GM19397 (cell line): ENCODE data around the gene SCNN1B.
"Not testable (repeated sequence)": the region's sequence is repeated elsewhere in the genome, so short reads cannot be mapped to it uniquely, and the experiment has no call there.

ENCODE experiments used
- ATAC-seq: cut with Tn5 transposase; IDR thresholded peaks from one replicate; pipeline ENCODE4 v1.9.1; 2021; ENCODE audit warnings: mild to moderate bottlenecking, moderate library complexity; ENCODE audit not compliant: unreplicated experiment

SCNN1B gene

DNA sequence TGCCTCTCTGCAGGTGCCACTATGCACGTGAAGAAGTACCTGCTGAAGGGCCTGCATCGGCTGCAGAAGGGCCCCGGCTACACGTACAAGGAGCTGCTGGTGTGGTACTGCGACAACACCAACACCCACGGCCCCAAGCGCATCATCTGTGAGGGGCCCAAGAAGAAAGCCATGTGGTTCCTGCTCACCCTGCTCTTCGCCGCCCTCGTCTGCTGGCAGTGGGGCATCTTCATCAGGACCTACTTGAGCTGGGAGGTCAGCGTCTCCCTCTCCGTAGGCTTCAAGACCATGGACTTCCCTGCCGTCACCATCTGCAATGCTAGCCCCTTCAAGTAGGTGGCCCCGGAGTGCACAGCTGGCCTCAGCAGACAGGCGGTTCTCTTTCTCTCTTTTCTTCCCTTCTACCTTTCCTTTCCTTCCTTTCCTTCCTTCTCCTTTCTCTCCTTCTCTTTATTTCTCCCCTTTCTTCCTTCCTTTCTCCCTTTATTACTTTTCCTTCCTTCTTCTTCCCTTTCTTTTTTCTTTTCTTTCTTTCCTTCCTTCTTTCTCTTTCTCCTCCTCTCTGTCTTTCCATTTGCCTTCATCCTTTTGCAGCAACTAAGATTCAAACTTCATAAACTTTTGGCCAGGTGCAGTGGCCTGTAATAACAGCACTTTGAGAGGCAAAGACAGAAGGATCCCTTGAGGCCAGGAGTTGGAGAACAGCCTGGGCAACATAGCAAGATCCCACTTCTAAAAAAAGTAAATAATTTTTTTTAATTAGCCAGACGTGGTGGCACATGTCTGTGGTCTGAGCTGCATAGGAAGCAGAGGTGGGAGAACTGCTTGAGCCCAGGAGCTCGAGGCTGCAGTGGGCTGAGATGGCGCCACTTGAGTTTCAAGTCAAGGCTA lies 46.7 kb downstream of the SCNN1B start:
- no peak for ATAC-seq

DNA sequence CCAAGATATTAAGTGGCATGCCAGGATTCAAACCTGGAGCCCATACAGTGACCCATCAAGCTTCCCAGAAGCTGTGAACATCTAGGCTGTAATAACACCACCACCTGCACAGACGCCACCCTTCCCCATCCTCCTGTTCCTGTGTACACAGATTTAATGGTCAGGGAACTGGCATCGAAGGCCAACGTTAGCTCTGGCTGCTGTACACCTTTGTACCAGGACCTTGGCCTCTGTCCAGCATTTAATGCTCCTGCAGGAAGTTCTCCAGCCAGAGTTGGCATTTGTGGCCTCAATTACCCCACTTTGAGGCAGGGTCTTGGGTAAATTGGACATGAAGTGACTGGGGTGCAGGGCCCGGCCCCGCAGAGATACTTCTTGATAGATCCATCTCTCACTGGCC lies 49.3 kb downstream of the SCNN1B start:
- no peak for ATAC-seq

DNA sequence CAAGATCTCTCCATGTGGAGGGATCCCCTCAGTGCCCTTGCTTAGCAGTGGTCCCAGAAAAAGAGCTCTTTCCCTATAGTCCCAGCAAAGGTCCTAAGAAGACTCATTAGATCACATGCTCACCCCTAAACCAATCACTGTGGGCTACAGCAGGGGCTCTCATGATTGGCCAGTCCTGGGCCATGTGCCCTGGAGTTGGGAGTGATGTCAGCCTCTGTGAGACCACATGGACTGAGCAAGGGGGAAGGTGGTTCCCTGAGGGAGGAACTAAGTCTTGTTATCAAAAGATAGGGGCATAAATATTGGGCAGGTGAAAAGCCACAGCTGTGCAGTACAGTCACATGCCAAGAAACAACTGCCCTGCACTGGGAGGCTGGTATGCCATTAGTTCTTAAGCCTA lies 51.3 kb downstream of the SCNN1B start:
- ATAC-seq: no peak

DNA sequence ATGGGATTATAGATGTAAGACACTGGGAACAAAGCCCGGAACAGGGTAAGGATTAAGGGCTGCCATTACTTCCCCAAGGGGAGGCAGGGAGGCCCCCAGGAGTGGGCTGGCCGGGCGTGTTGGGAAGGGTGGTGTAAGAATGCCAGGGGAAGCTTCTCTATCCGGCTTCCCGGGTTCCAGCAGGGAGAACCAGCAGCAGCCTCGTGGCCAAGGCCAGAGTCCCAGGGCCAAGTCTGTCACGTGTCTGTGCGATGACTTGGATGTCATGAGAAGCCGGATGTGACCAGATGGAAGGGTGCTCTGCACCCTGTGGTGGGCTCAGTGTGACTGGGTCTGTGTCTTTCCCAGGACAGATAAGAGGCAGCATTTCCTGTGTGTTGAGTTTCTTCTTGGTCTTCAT lies 52.1 kb downstream of the SCNN1B start:
- ATAC-seq: no peak

DNA sequence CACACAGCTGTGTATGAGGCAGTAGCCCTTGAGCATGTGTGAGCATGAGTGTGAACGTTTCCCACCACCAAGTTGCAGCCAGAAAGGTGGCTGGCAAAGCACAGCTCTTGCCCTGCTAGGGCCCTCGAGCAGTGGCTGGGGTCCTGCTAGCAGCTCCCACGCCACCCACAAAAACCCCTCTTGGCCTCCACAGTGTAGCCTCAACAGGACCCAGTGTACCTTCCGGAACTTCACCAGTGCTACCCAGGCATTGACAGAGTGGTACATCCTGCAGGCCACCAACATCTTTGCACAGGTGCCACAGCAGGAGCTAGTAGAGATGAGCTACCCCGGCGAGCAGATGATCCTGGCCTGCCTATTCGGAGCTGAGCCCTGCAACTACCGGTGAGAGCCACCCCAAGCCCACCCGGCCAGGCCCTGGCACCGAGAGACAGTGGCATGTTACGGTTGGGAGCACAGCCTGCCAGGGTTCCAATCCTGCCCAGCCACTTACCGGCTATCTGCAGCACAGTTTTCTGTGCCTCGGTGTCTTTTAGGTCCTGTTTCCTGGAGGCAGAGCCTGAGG lies 53.1 kb downstream of the SCNN1B start:
- ATAC-seq: no peak

DNA sequence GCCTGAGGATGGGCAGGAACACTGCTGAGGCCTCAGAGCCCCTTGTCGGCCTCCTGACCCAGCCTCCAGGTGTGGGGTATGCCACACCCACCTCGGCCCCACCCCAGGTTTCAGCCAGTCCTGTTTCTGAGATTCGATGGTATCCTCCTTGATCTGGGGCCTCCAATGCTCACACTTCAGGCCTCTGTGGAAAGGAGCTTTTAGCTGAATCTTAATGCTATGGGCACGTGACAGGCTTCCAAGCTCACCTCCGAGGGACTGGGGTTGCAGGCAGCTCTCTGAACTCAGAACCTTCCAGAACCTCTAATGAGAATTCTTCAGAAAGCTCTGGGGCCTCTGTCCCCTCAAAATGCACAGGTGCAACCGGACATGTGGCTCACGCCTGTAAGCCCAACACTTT lies 54.8 kb downstream of the SCNN1B start:
- ATAC-seq: no peak

DNA sequence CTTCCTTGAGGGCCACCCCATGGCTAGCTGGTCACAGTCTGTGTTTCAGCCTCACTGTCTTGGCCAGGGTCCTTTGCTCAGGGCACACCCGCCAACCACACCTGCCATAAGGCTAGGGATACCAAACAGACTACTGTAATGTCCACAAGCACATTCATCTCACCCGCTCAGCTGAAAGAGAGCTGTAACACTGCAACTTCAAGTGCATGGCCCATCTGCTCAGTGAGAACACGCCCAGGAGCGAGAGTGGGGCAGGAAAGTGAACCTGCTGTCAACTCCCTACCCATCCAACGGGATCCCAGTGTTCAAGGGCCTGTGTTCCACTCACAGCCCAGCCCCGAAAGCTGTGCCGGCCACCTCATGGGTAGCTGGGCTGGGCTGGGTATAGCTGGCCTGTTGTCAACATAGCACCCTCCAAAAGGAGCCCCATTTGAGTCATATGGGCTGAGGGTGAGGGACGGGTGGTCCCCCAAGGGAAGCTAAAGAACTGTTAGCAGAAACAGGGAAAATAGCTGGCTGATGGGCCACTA lies 55.7 kb downstream of the SCNN1B start:
- no peak for ATAC-seq

DNA sequence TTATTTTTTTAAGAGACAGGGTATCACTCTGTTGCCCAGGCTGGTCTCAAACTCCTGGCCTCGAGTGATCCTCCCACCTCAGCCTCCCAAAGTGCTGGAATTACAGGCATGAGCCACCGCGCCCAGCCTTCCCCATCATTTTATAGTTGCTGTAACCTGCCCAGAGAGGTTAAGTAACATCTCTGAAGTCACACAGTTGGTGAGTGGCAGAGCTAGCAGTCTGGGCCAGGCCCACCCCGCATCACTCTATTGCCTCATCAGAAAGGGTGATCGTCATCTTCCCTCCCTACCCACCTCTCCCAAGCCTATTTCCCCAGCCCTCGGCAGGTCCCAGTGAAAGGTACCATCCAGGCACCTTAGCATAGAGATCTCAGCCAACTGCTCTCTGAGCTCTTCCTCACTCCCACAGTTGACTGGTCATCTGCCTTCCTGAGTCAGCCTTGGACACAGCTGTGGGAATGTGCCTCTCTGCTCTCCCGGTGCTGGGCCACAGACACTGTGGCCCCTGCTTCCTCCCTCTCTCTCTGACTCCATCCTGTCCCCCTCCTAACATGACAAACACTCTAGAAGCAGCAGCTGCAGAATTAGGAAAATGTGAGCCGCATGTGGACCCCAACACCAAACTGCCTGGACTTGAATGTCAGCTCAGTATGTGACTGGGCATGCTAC lies 57.1 kb downstream of the SCNN1B start:
- ATAC-seq: no peak

DNA sequence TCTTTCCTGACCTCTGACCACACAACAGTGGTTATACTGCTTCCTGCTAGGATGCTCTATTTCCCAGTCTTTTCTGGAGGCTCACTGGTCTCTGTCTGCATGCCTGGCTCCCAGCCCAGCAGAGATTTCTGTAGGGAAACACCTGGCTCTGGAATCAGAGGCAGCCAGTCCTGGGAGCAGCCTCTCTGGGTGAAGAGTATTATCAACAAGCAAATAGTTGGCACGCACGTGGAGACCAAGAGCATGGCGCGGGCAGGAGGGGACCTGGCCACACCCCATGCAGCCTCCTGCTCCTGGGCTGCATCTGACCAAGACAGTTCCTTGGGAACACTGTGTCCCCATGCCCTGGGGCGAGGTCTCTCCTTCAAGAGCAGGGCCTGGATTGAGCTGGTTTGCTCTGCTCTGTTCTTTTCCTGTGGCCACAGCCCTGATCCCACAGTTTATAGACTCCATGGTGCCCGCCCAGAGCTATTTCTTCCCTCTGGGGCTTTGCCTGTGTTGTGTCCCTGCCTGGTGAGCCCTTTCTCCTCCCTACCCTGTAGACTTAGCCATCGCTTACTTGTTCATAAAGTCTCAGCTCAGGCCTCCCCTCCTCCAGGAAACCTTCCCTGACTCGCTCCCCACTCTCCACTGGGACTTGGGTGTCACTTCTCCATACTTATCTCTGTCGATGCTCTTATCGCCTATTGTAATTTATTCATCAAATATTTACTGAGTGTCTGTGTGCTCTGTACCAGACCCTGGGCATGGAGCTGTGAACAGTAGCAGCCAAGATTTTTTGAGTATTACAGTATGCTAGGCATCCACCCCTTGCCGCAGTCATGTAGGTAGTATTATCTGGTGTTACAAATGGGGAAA lies 60.6 kb downstream of the SCNN1B start:
- ATAC-seq: no peak

DNA sequence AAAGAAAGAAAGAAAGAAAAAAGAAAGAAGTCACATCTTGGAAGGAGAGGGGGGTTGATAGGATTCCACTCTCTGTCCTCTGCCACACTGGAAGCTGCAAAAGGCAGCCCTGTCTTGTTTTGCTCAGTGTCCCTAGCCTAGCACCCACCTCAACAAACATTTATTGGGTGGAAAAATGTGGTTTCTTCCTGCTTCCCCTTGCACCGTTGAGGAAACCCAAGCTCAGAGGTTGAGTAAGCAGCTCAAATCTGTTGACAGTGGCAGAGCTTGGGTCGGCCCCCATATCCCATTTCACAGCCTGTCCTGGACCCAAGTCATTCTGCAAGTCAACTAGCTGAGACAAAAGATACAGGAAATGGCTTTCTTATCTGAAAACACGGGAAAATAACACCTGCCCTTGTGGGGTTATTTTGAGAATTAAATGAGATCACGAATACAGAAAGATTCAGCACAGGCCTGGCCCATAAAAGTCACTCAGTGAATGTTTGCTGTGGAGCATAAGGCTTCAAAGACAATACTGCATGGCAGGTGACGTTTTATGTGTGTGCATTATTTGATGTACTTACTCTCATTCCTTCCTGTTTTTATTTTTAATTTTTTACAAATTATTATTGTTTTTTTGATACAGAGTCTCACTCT lies 63.6 kb downstream of the SCNN1B start:
- ATAC-seq: no peak

DNA sequence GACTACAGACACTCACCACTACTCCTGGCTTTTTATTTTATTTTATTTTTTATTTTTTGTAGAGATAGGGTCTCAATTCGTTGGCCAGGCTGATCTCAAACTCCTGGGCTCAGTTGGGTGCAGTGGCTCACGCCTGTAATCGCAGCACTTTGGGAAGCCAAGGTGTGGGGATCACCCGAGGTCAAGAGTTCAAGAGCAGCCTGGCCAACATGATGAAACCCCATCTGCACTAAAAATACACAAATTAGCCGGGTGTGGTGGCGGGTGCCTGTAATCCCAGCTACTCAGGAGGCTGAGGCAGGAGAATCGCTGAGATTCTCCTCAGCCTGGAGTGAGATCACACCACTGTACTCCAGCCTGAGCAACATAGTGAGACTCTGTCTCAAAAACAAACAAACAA lies 64.2 kb downstream of the SCNN1B start:
- not testable (repeated sequence) for ATAC-seq

DNA sequence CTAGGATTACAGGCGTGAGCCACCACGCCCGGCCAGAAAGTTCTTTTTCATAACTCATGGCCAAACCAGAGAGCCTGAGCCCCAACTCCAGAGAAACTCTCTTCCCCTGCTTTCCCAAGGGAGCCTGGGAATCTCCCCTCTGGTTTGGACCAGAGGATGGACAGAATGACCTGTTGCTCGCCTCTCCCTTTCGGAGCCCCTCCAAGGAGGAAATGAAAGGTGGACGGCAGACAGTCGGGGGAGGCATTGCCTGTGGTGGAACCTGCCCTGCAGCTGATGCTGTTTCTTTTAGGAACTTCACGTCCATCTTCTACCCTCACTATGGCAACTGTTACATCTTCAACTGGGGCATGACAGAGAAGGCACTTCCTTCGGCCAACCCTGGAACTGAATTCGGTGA lies 65.5 kb downstream of the SCNN1B start:
- ATAC-seq: no peak

DNA sequence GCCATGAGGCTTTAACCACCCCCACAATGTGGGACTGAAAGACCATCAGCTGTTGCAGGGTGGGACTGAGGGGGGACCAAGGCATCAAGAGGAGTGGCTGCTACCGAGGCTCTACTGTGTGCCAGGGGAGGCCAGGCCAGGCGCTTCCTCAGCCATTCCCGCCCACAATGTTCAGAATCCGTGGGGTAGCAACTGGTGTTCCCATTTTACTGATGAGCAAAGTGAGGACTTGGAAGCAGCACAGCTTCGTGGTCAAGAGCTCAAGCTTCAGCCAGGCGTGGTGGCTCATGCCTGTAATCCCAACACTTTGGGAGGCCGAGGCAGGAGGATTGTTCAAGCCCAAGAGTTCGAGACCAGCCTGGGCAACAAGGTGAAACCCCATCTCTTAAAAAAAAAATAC lies 65.9 kb downstream of the SCNN1B start:
- no peak for ATAC-seq

DNA sequence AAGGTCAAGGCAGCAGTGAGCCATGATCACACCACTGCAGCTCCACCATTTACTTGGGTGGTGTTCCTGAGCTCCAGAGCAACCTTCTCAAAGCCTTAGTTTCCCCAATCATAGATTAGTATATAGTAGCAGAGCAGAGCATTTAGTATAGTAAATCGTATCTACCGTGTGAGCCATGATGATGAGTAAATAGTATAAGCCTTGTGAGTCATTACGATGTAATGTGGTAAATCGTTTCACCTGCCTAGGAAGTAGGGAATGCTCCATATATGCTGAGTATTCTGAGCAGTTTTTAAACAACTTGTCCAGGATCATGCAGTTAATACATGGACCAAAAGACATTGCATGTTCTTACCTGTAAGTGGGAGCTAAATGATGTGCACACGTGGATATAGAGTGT lies 66.4 kb downstream of the SCNN1B start:
- ATAC-seq: no peak

DNA sequence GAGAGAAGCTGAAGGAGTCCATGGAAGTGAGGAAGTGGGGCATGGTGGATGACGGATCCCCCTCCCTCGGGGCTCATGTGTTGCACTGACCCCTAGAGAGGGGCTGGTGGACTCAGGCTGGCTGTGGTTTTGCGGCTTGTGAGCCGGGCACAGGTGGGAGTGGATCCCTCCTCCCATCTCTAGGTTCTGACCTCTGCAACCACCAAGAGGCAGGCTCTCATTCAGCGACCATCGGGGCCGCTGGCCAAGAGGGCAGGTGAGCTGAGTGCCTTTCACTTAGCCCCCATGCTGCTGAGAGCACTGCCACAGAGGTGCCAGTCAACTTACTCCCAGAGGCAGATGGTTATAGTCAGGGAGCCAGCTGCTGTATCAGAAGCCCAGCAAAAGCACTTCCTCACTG lies 67.3 kb downstream of the SCNN1B start:
- ATAC-seq: no peak

DNA sequence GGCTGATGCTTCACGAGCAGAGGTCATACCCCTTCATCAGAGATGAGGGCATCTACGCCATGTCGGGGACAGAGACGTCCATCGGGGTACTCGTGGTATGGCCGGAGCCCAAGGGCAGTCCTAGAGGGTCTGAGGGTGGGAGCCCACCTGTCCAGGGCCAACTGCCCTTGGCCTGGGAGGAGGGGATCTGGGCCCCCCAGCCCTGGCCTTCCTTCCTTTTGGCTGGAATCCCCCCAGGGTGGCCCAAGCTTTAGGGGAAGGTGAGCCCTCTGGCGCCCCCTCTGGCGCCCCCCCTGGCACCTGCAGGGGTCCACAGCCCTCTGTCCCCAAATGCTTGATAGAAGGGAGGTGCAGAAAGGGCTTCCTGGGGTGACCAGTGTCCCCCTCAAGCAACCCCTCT lies 69.3 kb downstream of the SCNN1B start:
- no peak for ATAC-seq

DNA sequence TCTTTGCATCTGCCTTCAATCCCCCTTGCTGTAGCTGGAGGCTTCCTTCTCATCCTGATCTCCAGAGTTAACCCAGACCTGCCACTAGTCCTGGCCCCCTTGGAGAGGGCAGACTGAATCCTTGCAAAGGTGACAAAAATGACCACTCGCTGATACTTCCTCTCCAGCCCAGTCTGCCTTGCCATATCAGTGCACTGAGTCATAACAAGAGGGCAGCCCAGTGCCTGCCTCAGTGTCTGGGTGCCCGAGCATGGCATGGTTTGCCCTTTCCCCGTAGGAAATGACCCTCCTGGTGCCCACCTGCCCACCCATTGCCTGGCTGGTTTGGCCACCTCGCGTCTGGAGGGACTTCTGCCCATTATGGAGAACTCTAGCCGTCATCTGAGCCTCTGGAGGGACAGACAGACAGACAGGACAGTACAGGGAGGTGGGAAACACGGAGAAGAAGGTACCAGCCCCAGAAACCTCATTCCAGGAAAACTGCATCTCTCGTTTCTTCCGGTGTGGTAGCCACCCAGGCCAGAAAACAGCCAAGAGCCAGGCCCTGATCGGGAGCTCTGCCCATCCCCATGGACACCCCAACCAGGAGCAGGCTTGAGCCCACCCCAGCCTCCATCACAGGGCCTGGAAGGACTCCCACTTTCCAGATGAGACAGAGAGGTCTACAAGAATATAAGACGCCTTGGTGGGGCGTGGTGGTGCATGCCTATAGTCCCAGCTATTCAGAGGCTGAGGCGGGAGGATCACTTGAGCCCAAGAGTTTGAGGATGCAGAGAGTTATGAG lies 71.5 kb downstream of the SCNN1B start:
- ATAC-seq: no peak

DNA sequence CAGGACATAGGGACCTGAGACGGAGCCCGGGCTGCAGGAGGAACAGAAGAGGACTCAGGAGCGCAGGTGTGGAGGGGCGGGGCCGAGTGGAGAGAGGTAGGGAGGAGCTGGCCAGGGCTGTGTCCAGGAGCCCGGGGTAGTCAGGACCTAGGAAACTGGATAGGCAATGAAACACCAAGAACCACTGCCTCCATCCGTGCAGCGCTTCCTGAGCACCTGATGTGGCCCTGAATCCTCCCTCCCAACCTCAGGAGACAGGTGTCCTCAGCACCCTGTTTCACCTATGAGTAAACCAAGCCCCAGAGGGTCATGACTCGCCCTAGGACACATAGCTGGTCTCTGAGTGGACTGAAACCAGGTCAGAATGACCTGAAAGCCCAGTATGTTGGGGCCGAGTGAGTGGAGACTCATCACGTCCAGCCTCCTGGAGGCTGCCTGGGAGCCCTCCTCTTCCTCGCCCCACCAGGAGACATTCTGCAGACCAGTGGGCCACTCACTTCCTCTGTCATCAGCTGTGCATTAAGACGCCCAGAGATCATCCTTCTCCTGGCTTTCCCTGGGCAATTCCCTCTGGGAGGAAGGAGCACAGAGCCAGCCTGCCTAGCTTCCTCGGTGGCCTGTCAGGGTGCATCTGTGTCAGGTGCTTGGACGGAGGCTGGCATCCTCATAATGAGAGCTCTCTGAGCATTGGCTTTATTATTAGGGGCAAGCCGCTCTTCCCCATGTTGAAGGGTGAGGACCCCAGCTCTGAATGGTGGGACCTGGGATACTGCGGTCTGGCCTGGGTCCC lies 72.8 kb downstream of the SCNN1B start:
- no peak for ATAC-seq

DNA sequence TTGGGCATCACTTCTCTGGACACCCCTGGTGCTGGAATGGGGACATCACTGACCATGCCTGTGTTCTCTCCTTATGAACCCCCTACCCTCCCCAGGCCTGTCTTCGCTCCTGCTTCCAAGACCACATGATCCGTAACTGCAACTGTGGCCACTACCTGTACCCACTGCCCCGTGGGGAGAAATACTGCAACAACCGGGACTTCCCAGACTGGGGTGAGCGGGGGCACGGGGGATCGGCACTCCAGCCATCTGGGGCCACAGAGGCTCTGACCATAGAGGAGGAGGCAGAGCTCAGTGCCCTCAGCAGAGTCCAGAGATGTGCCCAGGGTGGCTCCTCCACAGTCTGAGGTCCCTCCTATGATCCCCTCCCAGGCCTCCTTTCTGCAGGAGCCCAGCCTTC lies 73.5 kb downstream of the SCNN1B start:
- ATAC-seq: no peak
